Esophagus muscularis mucosa (tissue), 4 donors: ENCODE results near the gene NAPA.

ENCODE experiments used
- CTCF ChIP-seq, 3 experiments: fragments of 200-600 bp in 2 of 3; fragments of 450-650 bp in 1 of 3; sonication (generic) in 2 of 3; IDR thresholded peaks; one replicate each; pipeline ENCODE4 v1.5.1; 2017 to 2019; ENCODE audit warnings: antibody characterized with exemption in 3 of 3, mild to moderate bottlenecking in 2 of 3, moderate library complexity in 1 of 3
- EP300 ChIP-seq: sonication (generic); formaldehyde crosslinking; IDR thresholded peaks from one replicate; pipeline ENCODE4 v1.6.1; 2017; ENCODE audit warnings: antibody characterized with exemption
- POLR2A ChIP-seq: fragments of 450-650 bp; IDR thresholded peaks from one replicate; pipeline ENCODE4 v1.6.1; 2017; ENCODE audit warnings: antibody characterized with exemption, moderate library complexity, mild to moderate bottlenecking, low read depth
- POLR2AphosphoS5 ChIP-seq, 2 donors: sonication (generic); formaldehyde crosslinking; IDR thresholded peaks; one replicate each; pipeline ENCODE4 v1.6.1; 2017; ENCODE audit warnings: antibody characterized with exemption in 2 of 2

- TF ChIP-seq CTCF (IDR thresholded peaks at IDR 0.05) (no peak), POLR2AphosphoS5 (IDR thresholded peaks at IDR 0.05) (no peak), POLR2A (no peak), EP300 (no peak)
Observed at GRCh38 chr19:47490847-47491246, 24.0 kb downstream of the NAPA start.
